Measurements from ENCODE around the gene MRPL22. TPM values are rescaled to one million over a fixed set of nuclear protein-coding genes. Genes with fewer than 3 reads are reported as not detected.

Gene MRPL22
- total and polyA plus RNA-seq, 2 of the 13 experiments (the other 11 are each of a cell fraction or from before 2014, with no cell fraction given) = 66.8 to 84.8 TPM

GRCh38 chr5:154970759-154971158 is 29.9 kb downstream of the MRPL22 start (continued):
- TF ChIP-seq FOXP4 (CRISPR knock-in tag; IDR thresholded peaks at IDR 0.05) = 0 out of 2 replicates have a peak, but pooled peaks have one; percentile 14
- TF ChIP-seq NFE2L2 (IDR thresholded peaks at IDR 0.05; ENCODE audit: low read length) = no peak
- TF ChIP-seq MYC (CRISPR knock-in tag; IDR thresholded peaks at IDR 0.05; ENCODE audit: borderline replicate concordance) = peak; percentile 63; the same call in 1 of the 2 replicates
- no peak for TF ChIP-seq FOXA1 (IDR thresholded peaks at IDR 0.05)
- TF ChIP-seq FOXA1 (CRISPR knock-in tag; IDR thresholded peaks at IDR 0.05) = 0 out of 2 replicates have a peak, but pooled peaks have one; percentile 29
- peak; percentile 50; the same call in 1 of the 2 replicates for TF ChIP-seq ZFY (CRISPR knock-in tag; IDR thresholded peaks at IDR 0.05)
- peak; percentile 72 for TF ChIP-seq MNT (IDR thresholded peaks at IDR 0.05)
- 0 out of 2 replicates have a peak, but pooled peaks have one; percentile 54 for TF ChIP-seq MXD4 (CRISPR knock-in tag; IDR thresholded peaks at IDR 0.05)
- no peak for TF ChIP-seq ZNF790 (CRISPR knock-in tag; IDR thresholded peaks at IDR 0.05; ENCODE audit: borderline replicate concordance)
- peak; percentile 35; the same call in 1 of the 2 replicates for TF ChIP-seq YEATS2 (CRISPR knock-in tag; IDR thresholded peaks at IDR 0.05; ENCODE audit: borderline replicate concordance)
- TF ChIP-seq NR2F6 (IDR thresholded peaks at IDR 0.05) = no peak
- TF ChIP-seq NR2F6 (CRISPR knock-in tag; IDR thresholded peaks at IDR 0.05) = peak; percentile 42; the same call in 1 of the 2 replicates
- peak; percentile 54; the same call in 1 of the 2 replicates for TF ChIP-seq PHF21A (CRISPR knock-in tag; IDR thresholded peaks at IDR 0.05)
- TF ChIP-seq, protein P1, sequence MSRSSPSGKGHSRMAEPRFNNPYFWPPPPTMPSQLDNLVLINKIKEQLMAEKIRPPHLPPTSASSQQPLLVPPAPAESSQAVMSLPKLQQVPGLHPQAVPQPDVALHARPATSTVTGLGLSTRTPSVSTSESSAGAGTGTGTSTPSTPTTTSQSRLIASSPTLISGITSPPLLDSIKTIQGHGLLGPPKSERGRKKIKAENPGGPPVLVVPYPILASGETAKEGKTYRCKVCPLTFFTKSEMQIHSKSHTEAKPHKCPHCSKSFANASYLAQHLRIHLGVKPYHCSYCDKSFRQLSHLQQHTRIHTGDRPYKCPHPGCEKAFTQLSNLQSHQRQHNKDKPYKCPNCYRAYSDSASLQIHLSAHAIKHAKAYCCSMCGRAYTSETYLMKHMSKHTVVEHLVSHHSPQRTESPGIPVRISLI (CRISPR knock-in tag; IDR thresholded peaks at IDR 0.05; ENCODE audit: borderline replicate concordance) = peak; percentile 88
- TF ChIP-seq JDP2 (CRISPR knock-in tag; IDR thresholded peaks at IDR 0.05; ENCODE audit: borderline replicate concordance) = no peak
- peak; percentile 70 for TF ChIP-seq PAXIP1 (CRISPR knock-in tag; conservative IDR thresholded peaks at IDR 0.05)
- no peak for TF ChIP-seq FOXP1 (IDR thresholded peaks at IDR 0.05)
- TF ChIP-seq FOXP1 (CRISPR knock-in tag; IDR thresholded peaks at IDR 0.05) = 0 out of 2 replicates have a peak, but pooled peaks have one; percentile 42
- TF ChIP-seq REPIN1 (CRISPR knock-in tag; IDR thresholded peaks at IDR 0.05; ENCODE audit: borderline replicate concordance, low read depth) = peak; percentile 22; the same call in 1 of the 2 replicates
- TF ChIP-seq SALL1 (CRISPR knock-in tag; IDR thresholded peaks at IDR 0.05) = peak; percentile 61
- TF ChIP-seq ZNF451 (CRISPR knock-in tag; IDR thresholded peaks at IDR 0.05) = no peak
- TF ChIP-seq JUN (CRISPR knock-in tag; IDR thresholded peaks at IDR 0.05) = peak; percentile 51; the same call in 1 of the 2 replicates
- no peak for TF ChIP-seq GLMP (CRISPR knock-in tag; IDR thresholded peaks at IDR 0.05; ENCODE audit: borderline replicate concordance)
